HG03520 (cell line): Measurements from ENCODE around the gene SNAP47.

Source experiments
- ATAC-seq: cut with Tn5 transposase; IDR thresholded peaks from one replicate; pipeline ENCODE4 v1.9.1; 2021; ENCODE audit warnings: mild to moderate bottlenecking, moderate library complexity; ENCODE audit not compliant: unreplicated experiment

Gene SNAP47

GRCh38 chr1:227731696-227732585 lies 3.3 kb upstream of the SNAP47 start:
- no peak for ATAC-seq

DNA sequence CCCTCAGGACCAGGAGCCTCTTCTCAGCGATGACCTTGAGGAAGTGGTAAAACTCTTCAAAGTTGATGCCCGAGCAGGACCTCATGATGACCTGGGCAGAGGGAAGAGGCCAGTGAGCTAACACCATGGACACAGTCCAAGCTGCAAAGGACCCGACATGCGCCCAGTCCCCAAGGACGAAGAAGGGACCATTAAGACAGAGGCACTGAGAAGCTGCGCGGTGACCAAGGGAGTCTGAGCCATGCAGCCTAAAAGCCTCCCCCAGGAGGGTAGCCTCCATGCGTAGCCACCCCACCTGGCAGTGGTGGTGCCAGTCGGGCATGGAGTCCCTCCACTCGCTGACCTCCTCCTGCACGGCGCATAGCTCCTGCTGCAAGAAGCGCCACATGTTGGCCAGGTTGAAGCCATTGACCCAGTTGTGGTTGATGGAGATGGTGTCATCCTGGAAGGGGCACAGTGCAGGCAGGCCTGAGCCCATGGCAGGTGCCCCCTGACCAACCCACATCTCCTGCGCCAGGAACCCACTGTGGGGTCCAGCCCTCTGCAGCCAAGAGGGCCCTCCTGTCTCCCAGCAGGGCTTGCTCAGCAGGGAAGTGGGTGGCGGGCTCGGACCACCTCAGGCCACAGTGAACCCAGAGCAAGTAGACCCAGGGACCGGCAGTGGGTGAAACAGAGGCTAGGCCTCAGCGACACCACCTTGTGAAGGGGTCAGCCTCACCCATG lies 2.5 kb upstream of the SNAP47 start:
- ATAC-seq, result no peak

- no peak for ATAC-seq
Observed at GRCh38 chr1:227733309-227733705, 1.9 kb upstream of the SNAP47 start.

GRCh38 chr1:227733751-227734545 lies 1.3 kb upstream of the SNAP47 start:
- ATAC-seq, result no peak

- peak; percentile 1 for ATAC-seq
Observed at GRCh38 chr1:227734546-227734855, 734 bp upstream of the SNAP47 start.

DNA sequence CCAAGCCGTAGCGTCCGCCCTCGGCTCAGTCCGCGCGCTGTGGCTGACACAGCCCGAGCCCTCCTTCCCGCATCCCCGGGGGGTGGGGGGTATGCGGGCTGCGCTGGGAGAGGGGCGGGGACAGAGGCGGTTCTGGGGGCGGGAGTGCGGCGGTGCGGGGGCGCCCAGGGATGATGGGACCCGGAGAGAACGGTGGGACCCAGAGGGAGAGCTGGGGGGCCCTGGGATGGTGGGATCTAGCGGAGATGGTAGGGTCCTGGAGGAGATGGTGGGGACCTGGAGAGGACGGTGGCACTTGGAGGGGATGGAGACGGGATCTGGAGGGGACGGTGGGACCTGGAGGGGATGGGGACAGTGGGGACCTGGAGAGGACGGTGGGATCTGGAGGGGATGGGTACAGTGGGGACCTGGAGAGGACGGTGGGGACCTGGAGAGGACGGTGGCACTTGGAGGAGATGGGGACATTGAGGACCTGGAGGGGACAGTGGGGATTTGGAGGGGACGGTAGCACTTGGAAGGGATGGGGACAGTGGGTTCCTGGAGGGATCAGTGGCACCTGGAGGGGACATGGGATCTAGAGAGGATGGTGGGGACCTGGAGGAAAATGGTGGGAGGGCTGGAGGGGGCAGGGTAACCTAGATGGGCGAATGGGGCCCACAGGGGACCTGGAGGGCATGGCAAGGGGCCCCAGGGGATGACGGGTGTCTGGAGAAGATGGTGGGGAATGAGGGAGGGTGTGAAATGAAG lies 477 bp downstream of the SNAP47 start:
- no peak for ATAC-seq

DNA sequence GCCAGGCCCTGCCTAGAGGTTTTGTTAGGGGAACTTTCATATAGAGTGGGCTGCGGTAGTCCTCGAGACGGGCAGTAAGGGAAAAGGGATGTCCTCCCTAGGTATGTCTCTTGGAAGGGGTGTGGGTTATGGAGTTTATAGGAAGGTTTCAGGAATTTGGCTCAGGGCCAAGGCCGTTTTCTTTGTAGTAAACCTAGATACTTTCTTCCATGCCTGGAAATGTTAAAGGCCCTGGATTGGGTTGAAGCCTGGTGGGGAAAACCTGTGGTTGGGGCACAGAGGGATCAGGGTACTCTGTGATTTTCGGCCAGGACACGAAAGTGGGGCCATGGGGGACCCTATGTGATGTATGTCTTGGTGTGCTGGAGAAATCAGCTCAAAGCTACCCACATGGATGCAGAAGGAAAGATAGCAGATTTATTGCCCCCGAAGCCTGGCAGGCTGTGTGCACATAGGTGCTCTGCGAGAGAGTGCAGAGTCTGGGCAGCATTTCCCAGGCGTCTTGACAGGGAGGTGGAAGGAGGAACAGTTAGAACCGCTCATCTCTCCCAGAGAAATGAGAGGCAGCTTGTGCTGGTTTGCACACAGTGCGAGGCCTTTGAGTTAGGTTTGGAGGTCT lies 1.7 kb downstream of the SNAP47 start:
- no peak for ATAC-seq

DNA sequence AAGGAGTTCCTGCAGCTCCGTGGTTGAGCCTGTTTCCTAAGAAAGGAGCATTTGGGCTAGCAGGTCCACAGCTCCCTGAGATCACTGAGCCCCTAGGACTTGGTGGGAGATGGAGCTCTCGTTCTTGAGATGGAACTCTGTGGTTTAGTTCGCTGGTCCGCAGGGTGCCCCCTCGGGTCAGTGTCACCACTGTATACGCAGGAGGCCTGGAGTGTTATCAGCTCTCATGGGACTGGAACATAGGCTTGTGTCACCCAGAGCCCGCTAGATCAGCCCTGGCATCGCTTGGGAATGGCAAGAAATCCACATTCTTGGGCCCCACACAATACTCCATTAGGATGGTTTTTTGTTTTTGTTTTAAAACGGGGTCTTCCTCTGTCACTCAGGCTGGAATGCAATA lies 3.6 kb downstream of the SNAP47 start:
- ATAC-seq, result no peak

DNA sequence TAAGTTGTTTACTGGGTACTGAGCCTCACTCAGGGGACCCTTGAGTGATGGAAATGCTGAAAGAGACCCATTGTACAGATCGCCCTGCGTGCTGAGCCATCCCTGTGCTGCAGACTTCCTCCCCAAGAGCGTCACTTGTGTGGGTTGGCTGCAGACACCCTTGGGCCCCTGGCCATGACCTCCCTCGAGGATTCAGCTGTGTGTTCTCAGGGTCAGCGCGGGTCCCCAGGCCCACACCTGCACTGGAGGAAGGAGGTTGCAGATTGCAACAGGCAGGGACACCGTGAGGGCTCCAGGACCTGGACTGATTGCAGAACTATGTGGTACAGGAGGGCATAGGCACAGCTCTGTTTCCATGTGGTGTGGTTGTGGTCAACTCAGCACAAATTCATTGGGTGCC lies 4.4 kb downstream of the SNAP47 start:
- no peak for ATAC-seq

DNA sequence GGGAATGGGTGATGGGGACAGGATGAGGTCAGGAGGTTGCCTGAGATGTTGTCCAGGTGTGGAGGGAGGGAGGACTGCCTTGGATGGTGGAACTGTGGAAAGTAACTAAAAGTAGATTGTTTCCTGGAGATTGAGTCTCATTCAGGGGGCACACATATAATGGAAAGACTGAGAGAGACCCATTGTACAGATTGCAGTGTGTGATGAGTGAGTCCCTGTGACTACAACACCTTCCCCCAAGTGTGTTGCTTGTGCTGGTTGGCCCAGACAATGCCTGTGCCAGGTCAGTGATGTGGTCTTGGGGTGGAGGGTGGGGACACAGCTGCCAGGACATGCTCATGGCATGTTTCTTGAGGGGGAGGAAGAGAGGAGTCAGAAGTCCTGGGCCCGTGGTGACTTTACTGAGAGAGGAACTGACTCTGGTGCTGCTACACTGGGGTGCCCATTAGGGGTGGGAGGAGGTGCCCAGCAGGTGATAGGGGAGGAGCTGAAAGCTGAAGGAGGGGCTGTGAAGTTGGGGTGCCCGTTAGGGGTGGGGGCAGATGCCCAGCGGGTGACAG lies 5.2 kb downstream of the SNAP47 start:
- no peak for ATAC-seq

GRCh38 chr1:227741166-227741870 lies 6.1 kb downstream of the SNAP47 start:
- ATAC-seq, result no peak

DNA sequence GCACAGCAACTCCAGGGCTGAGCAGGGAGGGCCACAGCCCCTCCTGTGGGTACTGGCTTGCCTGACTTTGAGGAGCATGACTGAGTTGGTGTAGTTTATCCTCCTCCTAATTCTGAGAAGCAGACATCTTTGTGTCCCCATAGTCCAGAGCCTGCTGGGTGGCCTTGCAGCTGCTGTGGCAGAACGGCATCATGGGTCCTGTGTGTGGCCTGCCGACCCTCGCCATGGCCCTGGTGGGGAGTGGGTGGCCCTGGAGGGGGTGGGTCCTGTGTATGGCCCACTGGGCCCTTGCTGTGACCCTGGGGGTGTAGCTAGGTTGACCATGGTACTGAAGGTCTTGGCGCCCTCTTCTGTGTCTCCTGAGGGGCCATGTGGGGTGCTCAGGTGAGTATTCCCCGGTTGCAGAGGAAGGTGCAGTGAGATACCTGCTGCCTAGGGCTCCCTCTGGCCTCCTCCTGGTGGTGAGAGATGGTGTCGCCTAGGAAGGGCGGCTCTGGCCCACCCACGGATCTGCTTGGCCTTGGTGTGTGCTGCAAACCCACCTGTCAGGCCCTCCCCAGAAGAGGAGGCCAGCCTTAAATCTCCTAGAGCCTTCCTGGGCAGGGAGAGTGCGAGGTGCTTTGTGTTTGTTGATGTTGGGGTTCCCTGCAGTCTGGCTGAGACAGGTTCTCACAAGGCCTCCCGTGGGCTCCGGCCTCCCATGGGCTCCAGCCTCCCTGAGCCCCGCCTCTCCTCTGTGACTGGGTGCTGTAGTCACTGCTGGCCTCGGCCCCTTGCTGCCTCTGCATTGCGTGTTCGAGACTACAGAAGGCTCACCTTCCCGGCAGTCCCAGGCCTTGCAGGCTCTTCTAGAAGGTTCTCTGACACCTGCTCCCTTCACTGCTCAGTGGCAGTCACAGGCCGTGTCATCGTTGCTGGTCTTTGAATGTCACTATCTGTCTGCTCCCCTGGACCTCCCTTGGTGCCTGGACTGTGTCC lies 7.8 kb downstream of the SNAP47 start:
- no peak for ATAC-seq

DNA sequence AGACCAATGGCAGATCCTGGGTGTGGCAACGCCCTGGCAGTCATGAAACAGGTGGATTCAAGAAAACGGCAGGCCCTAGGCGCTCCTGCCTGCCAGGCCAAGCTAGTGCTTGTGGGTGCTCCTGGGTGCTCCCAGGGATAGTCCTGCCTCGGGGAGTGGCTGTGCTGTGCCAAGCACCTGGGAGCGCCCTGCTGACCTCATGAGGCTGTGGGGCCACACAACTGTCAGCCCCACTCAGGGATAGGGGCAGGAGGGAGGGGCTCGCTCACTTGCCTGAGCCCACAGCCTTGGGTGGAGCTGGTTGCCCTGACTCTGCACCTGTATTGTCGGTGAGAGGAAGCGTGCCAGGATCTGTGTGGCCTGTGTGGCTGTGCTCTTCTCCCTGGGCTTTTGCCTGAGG lies 9.4 kb downstream of the SNAP47 start:
- no peak for ATAC-seq

DNA sequence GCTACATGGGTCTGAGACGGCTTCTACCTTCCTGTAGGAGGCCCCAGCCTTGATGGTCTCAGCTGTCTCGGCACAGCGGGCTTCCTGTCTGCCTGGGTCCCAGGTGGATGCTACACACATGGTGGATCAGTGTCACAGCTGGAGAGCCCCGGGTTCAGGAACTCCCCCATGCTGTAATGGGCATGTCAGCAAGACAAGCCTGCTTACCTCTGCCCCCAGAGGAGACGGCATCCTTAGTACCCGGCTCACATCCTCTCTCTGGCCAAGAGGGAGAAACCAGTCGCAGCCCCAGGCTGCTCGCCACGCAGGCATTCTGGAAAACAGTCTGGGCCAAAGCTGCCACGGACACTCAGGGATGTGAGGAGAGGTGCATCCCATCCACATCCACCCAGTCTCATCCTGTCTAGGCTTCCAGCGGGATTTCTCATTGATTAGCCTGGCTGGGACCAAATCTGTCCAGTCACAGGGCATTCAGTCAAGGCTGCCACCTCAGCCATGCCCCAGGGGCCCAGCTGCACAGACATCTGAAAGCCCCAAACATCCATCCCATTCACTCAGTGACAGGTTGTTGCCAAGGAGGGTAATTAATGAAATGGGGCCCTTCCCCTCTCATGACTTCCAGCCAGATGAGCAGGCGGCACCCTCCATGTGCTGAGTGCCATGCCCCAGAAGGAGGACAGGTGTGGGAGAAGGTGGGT lies 10.5 kb downstream of the SNAP47 start:
- ATAC-seq, result no peak

DNA sequence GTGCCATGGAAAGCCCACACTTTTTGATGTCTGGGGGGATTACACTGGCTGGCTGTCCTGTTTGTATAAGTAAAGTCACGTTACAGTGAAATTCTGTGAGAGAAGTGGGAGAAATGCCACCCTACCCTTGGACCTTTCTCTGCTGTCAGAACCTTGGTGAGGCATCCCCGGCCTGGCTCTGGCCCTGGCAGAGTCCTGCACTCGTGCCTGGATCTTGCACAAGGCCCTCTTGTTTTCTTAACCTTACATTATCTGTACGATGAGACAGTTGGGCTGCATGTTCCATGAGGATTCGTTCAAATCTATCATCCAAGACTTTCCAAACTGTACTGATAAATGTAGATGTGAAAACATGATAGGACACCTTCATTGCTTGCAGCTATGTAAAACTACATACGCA lies 11.4 kb downstream of the SNAP47 start:
- ATAC-seq, result no peak

GRCh38 chr1:227747382-227747781 lies 12.1 kb downstream of the SNAP47 start:
- no peak for ATAC-seq

DNA sequence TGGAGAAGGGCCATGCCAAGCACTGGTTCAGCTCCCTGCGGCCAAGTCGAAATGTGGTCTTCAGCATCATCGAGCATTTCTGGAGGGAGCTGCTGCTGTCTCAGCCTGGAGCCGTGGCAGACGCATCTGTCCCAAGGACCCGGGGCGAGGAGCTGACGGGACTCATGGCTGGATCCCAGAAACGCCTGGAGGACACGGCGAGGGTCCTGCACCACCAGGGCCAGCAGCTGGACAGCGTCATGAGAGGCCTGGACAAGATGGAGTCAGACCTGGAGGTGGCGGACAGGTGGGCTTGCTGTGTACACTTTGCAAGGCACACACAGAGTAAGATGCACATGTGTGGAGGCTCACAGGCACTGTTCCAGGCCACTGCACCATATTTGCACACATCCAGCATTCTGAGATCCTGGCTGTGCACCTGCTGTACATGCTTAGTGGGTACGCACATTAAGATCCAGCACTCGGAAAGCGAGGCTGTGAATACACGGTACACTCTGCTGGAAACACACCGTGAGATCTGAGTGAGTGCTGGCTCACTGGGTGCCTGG lies 12.8 kb downstream of the SNAP47 start:
- ATAC-seq, result no peak
